Heart right ventricle (tissue), 16 donors: ENCODE measurements around the gene CACNA1C. TPM values are rescaled to one million over a fixed set of nuclear protein-coding genes. Genes with fewer than 3 reads are reported as not detected.

Experiments used
- ATAC-seq, 8 donors: fragments of 200-7000 bp; cut with Tn5 transposase; one replicate each; pipeline ENCODE4 v1.9.1; 2020; ENCODE audit warnings: mild to moderate bottlenecking in 8 of 8, moderate library complexity in 8 of 8, moderate number of reproducible peaks in 1 of 8
- DNase-seq, 2 donors: peaks; one replicate each; pipeline ENCODE4 v3.0.0-alpha.2; 2020
- H3K27ac ChIP-seq, 10 donors: fragments of 200-600 bp; sonication (generic) in 2 of 10; one replicate each; pipeline versions ENCODE4 v1.5.0 to v1.8.0; 2020 to 2022; ENCODE audit warnings: mild to moderate bottlenecking in 3 of 10
- H3K27me3 ChIP-seq, 7 donors: fragments of 200-600 bp; one replicate each; pipeline ENCODE4 v1.8.0; 2021 to 2022; ENCODE audit warnings: mild to moderate bottlenecking in 2 of 7
- H3K36me3 ChIP-seq, 9 donors: fragments of 200-600 bp; sonication (generic) in 1 of 9; one replicate each; pipeline versions ENCODE4 v1.5.0 to v1.8.0; 2020 to 2022; ENCODE audit warnings: mild to moderate bottlenecking in 2 of 9
- H3K4me1 ChIP-seq, 9 donors: fragments of 200-600 bp; sonication (generic) in 1 of 9; one replicate each; pipeline versions ENCODE4 v1.5.0 to v1.8.0; 2020 to 2022; ENCODE audit warnings: mild to moderate bottlenecking in 4 of 9
- H3K4me3 ChIP-seq, 10 donors: fragments of 200-600 bp; sonication (generic) in 2 of 10; one replicate each; pipeline versions ENCODE4 v1.5.0 to v1.8.0; 2020 to 2022; ENCODE audit warnings: mild to moderate bottlenecking in 7 of 10, moderate library complexity in 2 of 10
- H3K9me3 ChIP-seq, 11 donors: fragments of 200-600 bp in 10 of 11; sonication (generic) in 2 of 11; one replicate each; pipeline versions ENCODE4 v1.5.0 to v1.8.0; 2013 to 2022; ENCODE audit warnings: mild to moderate bottlenecking in 2 of 11, control low read depth in 1 of 11, moderate library complexity in 1 of 11
- CTCF ChIP-seq, 9 donors: fragments of 200-600 bp; sonication (generic) in 2 of 9; IDR thresholded peaks; one replicate each; pipeline versions ENCODE4 v1.5.0 to v1.8.0; 2021 to 2022; ENCODE audit warnings: antibody characterized with exemption in 9 of 9, mild to moderate bottlenecking in 5 of 9, moderate library complexity in 1 of 9
- WGBS, 2 donors: extraction: QIAGEN DNeasy Blood & Tissue Kit; methylation state at CpG; one replicate each; pipeline ENCODE4 v1.1.7; 2013; ENCODE audit warnings: inconsistent platforms in 1 of 2; 5-methylcytosine and 5-hydroxymethylcytosine counted together
- intact Hi-C, 10 donors: fragments of 100-400 bp; cut with DNase I; formaldehyde crosslinking; loops; one replicate each; pipeline versions ENCODE4 v1.11.1 to v1.14.2; 2022
- polyA plus RNA-seq, 2 donors: library from polyadenylated mRNA; stranded (reverse); fragments of 200-250 nt; gene quantifications; one replicate each; pipeline ENCODE4 v1.2.3, GENCODE V29; 2013
- total RNA-seq, 10 donors: library from RNA; stranded (reverse); fragmentation: NEBNext Ultra II Directional in 3 of 10; extraction: Animal tissue kit (Norgen Biotek cat#: 25700) in 3 of 10; gene quantifications; one replicate each; pipeline versions ENCODE4 v1.2.1 to v1.2.4, GENCODE V29; 2021 to 2023
- donor health status: Arrhythmogenic right ventricular cardiomyopathy.
- donor health status: ischemic (EF 13 %, LVEDD 7.1; RV severe dilation, severe dysfunction).
- donor health status: healthy with polysubstance abuse.
- donor health status: DM: no; HTN: yes; CAD: no.
- donor health status: DM: no; HTN: no; CAD: no.
- donor health status: ischemic (EF 25% LVEDD 6.9; RV normal size, moderate dysfunction).
- donor health status: ischemic (EF 25% LVEDD 5.7; RV mildly dilated, moderate dysfunction).
- donor health status: healthy.
- donor health status: DM: yes; HTN: yes; CAD: no.
- donor health status: Ischemic cardiomyopathy.
- donor health status: ischemic (EF 35%, LVEDD 5.7; RV mildly dilated, moderate dysfunction).
- donor health status: nonischemic (EF 11% LVEDD 7.7; RV severe dilation, severe dysfunction).
- donor health status: DM: yes; HTN: yes; CAD: no.
- donor health status: PGD.
- donor health status: ischemic (EF 29% LVEDD 5.4; RV normal size, mild dysfunction).
- donor health status: nonischemic (EF 23%, LVEDD 6.1; RV moderate dilation, normal function).

Gene CACNA1C
- total and polyA plus RNA-seq, 12 donors = 19.1 to 222 (median 183) TPM

- WGBS, 2 donors = 97% methylated on average over 16 of the region's 16 CpGs
These were observed 440.3 kb downstream of the CACNA1C start for GRCh38 chr12:2493086-2493485.

DNA sequence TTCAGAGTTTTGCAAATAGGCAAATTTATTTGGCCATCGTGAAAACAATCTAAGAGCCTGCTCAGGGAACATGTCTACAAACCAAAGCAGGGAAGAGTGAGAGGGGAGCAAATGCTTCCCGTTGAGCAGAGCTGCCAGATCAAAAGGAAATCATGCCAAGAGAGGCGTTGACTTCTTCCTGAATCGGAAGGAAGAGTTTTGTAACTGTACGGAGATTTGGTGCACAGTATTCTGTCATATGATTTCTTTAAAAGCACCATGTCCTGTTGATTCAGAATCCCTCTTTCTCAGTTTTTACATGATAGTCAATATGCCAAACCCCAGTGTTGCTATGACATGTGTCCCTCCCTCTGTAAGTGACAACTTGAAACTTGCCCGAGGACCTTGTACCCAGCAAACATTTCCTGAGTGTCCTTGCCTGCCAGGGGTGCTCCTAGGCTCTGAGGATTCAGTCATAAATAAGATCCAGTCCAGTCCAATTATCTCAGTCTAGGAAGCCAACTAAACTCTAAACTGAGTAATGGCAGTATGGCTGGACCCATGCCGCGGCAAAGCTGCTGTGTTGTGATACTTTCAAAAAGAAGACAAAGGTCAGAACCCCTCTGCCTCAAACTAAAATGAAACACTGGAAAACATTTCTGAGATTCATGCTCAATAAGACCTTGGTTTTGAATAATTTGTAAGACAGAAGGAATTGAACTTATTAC lies 441.9 kb downstream of the CACNA1C start:
- H3K4me3 ChIP-seq = no peak overlapping the region
- H3K9me3 ChIP-seq = no peaks in the 10 kb centered on the region
- H3K4me1 ChIP-seq = peaks cover 22 to 92% (median 61%) of the 10 kb centered on the region in 9 donors
- no peak for TF ChIP-seq CTCF (IDR thresholded peaks at IDR 0.05)
- intact Hi-C loops = loop anchor here in 3 of 10 donors (5.0 kb wide), 2 partner anchors 37 to 68 kb away; no protein-coding TSS in a partner anchor
- no peaks in the 10 kb centered on the region for H3K27me3 ChIP-seq
- peaks cover 0 to 21% (median 0%) of the 10 kb centered on the region in 9 donors for H3K36me3 ChIP-seq
- ATAC-seq (peak; percentile 41 to 81 (median 58)), DNase-seq (peak in 1 of 2 donors; percentile 77)
- WGBS, 2 donors = 19 to 25% methylated on average over 8 of the region's 8 CpGs
- H3K27ac ChIP-seq = peak overlapping the region; percentile 15 to 87 (median 72)

More at GRCh38 chr12:2493086-2493485, 440.3 kb downstream of the CACNA1C start:
- no peak overlapping the region for H3K4me3 ChIP-seq
- intact Hi-C loops = loop anchor here in 3 of 10 donors (2.0 to 5.0 kb wide), 3 partner anchors 34 to 69 kb away; no protein-coding TSS in a partner anchor
- H3K9me3 ChIP-seq = no peaks in the 10 kb centered on the region
- H3K27ac ChIP-seq = peak overlapping the region in 2 of 10 donors; percentile 48 to 87
- H3K36me3 ChIP-seq = peaks cover 0 to 34% (median 0%) of the 10 kb centered on the region in 9 donors
- H3K4me1 ChIP-seq = peaks cover 20 to 88% (median 61%) of the 10 kb centered on the region in 9 donors
- ATAC-seq (peak in 1 of 8 donors; percentile 11), DNase-seq (no peak)
- TF ChIP-seq CTCF (IDR thresholded peaks at IDR 0.05) = no peak
- H3K27me3 ChIP-seq = no peaks in the 10 kb centered on the region

- DNase-seq (peak in 1 of 2 donors; percentile 60), ATAC-seq (peak; percentile 33 to 77 (median 50))
- Histone ChIP-seq H3K4me3 (no peak overlapping the region), H3K9me3 (no peaks in the 10 kb centered on the region), H3K36me3 (peaks cover 0 to 12% (median 0%) of the 10 kb centered on the region in 9 donors), H3K4me1 (peaks cover 25 to 92% (median 64%) of the 10 kb centered on the region in 9 donors), H3K27ac (peak overlapping the region; percentile 49 to 87 (median 72)), H3K27me3 (no peaks in the 10 kb centered on the region)
- intact Hi-C loops = no loop called here
- 65 to 70% methylated on average over 6 of the region's 6 CpGs for WGBS, 2 donors
- no peak for TF ChIP-seq CTCF (IDR thresholded peaks at IDR 0.05)
These were observed 442.8 kb downstream of the CACNA1C start for GRCh38 chr12:2495417-2496112.

GRCh38 chr12:2498964-2499500 lies 446.2 kb downstream of the CACNA1C start:
- DNase-seq = no peak
- intact Hi-C loops = no loop called here
- no peaks in the 10 kb centered on the region for H3K27me3 ChIP-seq
- no peak overlapping the region for H3K4me3 ChIP-seq
- WGBS, 2 donors = 82 to 84% methylated on average over 10 of the region's 10 CpGs
- peak overlapping the region in 5 of 10 donors; percentile 5 to 94 (median 41) for H3K27ac ChIP-seq
- peaks cover 0 to 12% (median under 1%) of the 10 kb centered on the region in 9 donors for H3K36me3 ChIP-seq
- H3K4me1 ChIP-seq = peaks cover 32 to 91% (median 71%) of the 10 kb centered on the region in 9 donors
- no peaks in the 10 kb centered on the region for H3K9me3 ChIP-seq
- ATAC-seq = no peak
- TF ChIP-seq CTCF (IDR thresholded peaks at IDR 0.05) = no peak
